Colonic mucosa (tissue), 4 donors: ENCODE measurements around the gene FBXW8. TPM values are rescaled to one million over a fixed set of nuclear protein-coding genes. Genes with fewer than 3 reads are reported as not detected.

Experiments used
- DNase-seq: peaks from one replicate; pipeline ENCODE4 v3.0.0-alpha.2; 2020
- H3K27ac ChIP-seq: fragments of 200-600 bp; one replicate; pipeline ENCODE4 v1.8.0; 2021
- H3K27me3 ChIP-seq: fragments of 200-600 bp; one replicate; pipeline ENCODE4 v1.8.0; 2021
- H3K36me3 ChIP-seq: fragments of 200-600 bp; one replicate; pipeline ENCODE4 v1.8.0; 2021
- H3K4me1 ChIP-seq: fragments of 200-600 bp; one replicate; pipeline ENCODE4 v1.8.0; 2021; ENCODE audit warnings: mild to moderate bottlenecking
- H3K4me3 ChIP-seq: fragments of 200-600 bp; one replicate; pipeline ENCODE4 v1.8.0; 2021
- H3K9ac ChIP-seq, 2 donors: one replicate each; pipeline ENCODE4 v1.7.0; 2013; ENCODE audit warnings: control low read depth in 2 of 2, low read depth in 2 of 2, low read length in 2 of 2
- H3K9me3 ChIP-seq: fragments of 200-600 bp; one replicate; pipeline ENCODE4 v1.8.0; 2021
- intact Hi-C: fragments of 100-400 bp; cut with DNase I; formaldehyde crosslinking; loops from one replicate; pipeline ENCODE4 v1.14.1; 2022
- total RNA-seq, 2 donors: library from RNA; stranded (reverse); fragmentation: NEBNext Ultra II Directional in 1 of 2; extraction: Animal tissue kit (Norgen Biotek cat#: 25700) in 1 of 2; gene quantifications; one replicate each; pipeline ENCODE4 v1.2.1, GENCODE V29; 2021
- TF ChIP-seq, protein P1 (sequence below): fragments of 200-600 bp; IDR thresholded peaks from one replicate; pipeline ENCODE4 v1.8.0; 2022; ENCODE audit warnings: antibody characterized with exemption, mild to moderate bottlenecking
- donor health status: healthy.
- donor health status: DM: no; HTN: no; CAD: no.
- donor health status: DM: no; HTN: no; CAD: no.

FBXW8 gene
- total RNA-seq, 2 donors from 2014 or later: 11.1 to 13.7 TPM

DNA sequence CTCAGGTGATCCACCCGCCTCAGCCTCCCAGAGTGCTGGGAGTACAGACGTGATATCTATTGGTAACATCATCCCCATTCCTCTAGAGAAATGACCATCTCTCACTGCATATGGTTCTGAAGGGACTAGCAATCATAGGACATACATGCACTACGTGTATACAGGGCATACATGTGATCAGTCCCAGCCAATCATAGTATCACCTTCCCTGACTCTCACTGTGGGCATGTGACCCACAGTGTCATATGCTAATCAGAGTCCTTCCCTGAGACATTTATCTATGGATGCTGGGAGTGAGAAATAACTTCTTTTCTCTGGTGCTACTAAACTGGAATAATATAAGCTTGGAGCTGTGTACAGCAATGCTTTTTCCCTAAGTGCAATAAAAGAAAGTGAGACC lies 12.1 kb upstream of the FBXW8 start:
- TF ChIP-seq, protein P1, sequence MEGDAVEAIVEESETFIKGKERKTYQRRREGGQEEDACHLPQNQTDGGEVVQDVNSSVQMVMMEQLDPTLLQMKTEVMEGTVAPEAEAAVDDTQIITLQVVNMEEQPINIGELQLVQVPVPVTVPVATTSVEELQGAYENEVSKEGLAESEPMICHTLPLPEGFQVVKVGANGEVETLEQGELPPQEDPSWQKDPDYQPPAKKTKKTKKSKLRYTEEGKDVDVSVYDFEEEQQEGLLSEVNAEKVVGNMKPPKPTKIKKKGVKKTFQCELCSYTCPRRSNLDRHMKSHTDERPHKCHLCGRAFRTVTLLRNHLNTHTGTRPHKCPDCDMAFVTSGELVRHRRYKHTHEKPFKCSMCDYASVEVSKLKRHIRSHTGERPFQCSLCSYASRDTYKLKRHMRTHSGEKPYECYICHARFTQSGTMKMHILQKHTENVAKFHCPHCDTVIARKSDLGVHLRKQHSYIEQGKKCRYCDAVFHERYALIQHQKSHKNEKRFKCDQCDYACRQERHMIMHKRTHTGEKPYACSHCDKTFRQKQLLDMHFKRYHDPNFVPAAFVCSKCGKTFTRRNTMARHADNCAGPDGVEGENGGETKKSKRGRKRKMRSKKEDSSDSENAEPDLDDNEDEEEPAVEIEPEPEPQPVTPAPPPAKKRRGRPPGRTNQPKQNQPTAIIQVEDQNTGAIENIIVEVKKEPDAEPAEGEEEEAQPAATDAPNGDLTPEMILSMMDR: no peak
- DNase-seq: no peak
- Histone ChIP-seq H3K9me3 (no peaks in the 10 kb centered on the region), H3K27ac (no peak overlapping the region), H3K4me3 (no peak overlapping the region), H3K9ac (no peak overlapping the region), H3K4me1 (no peaks in the 10 kb centered on the region), H3K36me3 (no peaks in the 10 kb centered on the region), H3K27me3 (no peaks in the 10 kb centered on the region)
- intact Hi-C loops: no loop called here

DNA sequence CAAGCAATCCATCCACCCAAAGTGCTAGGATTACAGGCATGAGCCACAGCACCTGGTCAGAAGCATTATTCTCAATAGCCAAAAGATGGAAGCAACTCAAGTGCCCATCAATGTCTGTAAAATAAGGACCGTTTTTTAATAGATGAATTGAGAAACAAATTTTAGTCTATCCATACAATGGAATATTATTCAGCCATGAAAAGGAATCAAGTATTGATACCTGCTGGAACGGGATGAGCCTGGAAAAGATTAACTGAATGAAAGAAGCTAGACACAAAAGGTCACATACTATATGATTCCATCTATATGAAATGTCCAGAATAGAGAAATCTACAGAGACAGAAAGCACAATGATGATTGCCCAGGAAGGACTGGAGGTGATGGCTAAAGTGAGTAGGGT lies 9.1 kb upstream of the FBXW8 start:
- no peaks in the 10 kb centered on the region for H3K9me3 ChIP-seq
- H3K9ac ChIP-seq: no peak overlapping the region
- H3K27ac ChIP-seq: no peak overlapping the region
- no peaks in the 10 kb centered on the region for H3K27me3 ChIP-seq
- H3K4me3 ChIP-seq: no peak overlapping the region
- TF ChIP-seq, protein P1: no peak
- no peaks in the 10 kb centered on the region for H3K36me3 ChIP-seq
- no peaks in the 10 kb centered on the region for H3K4me1 ChIP-seq
- intact Hi-C loops: no loop called here
- DNase-seq: no peak

DNA sequence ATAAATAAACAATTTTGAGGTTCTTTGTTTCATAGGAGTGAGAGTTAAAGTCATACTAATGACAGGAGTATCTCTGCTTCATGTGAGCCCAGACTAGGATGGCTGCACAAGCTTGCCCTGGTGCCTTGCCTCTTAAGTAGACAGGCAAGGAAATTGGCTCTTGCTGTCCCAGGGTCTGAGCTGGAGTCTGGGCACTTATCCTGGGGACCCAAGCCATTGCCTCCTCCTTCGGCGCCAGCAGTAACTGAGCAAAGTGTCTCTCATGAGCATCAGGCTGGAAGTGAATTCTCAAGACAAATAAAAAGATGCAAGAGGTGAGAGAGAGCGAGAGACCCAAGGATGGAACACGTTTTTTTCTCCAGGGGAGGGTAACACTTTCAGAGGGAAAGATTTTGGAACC lies 6.9 kb upstream of the FBXW8 start:
- TF ChIP-seq, protein P1: no peak
- intact Hi-C loops: no loop called here
- Histone ChIP-seq H3K9ac (no peak overlapping the region), H3K27me3 (no peaks in the 10 kb centered on the region), H3K9me3 (no peaks in the 10 kb centered on the region), H3K4me3 (no peak overlapping the region), H3K36me3 (no peaks in the 10 kb centered on the region), H3K27ac (no peak overlapping the region), H3K4me1 (no peaks in the 10 kb centered on the region)
- no peak for DNase-seq

- no peaks in the 10 kb centered on the region for H3K36me3 ChIP-seq
- no peak overlapping the region for H3K4me3 ChIP-seq
- no peak overlapping the region for H3K9ac ChIP-seq
- no peak for DNase-seq
- TF ChIP-seq, protein P1: no peak
- intact Hi-C loops: no loop called here
- no peaks in the 10 kb centered on the region for H3K4me1 ChIP-seq
- H3K27me3 ChIP-seq: no peaks in the 10 kb centered on the region
- H3K9me3 ChIP-seq: no peaks in the 10 kb centered on the region
- no peak overlapping the region for H3K27ac ChIP-seq
These were observed 4.5 kb upstream of the FBXW8 start for GRCh38 chr12:116906285-116906684.

GRCh38 chr12:116910280-116910644 lies 488 bp upstream of the FBXW8 start:
- TF ChIP-seq, protein P1: no peak
- H3K4me1 ChIP-seq: no peaks in the 10 kb centered on the region
- peak overlapping the region in 1 of 2 donors; percentile 49 for H3K9ac ChIP-seq
- H3K27ac ChIP-seq: no peak overlapping the region
- DNase-seq: no peak
- no peaks in the 10 kb centered on the region for H3K9me3 ChIP-seq
- intact Hi-C loops: no loop called here
- peak overlapping the region; percentile 90 for H3K4me3 ChIP-seq
- no peaks in the 10 kb centered on the region for H3K27me3 ChIP-seq
- H3K36me3 ChIP-seq: no peaks in the 10 kb centered on the region

- H3K4me3 ChIP-seq: no peak overlapping the region
- no peak for DNase-seq
- no peak overlapping the region for H3K27ac ChIP-seq
- H3K36me3 ChIP-seq: no peaks in the 10 kb centered on the region
- H3K4me1 ChIP-seq: peaks cover 11% of the 10 kb centered on the region
- H3K27me3 ChIP-seq: no peaks in the 10 kb centered on the region
- intact Hi-C loops: no loop called here
- TF ChIP-seq, protein P1: no peak
- H3K9ac ChIP-seq: no peak overlapping the region
- H3K9me3 ChIP-seq: no peaks in the 10 kb centered on the region
These were observed 4.6 kb downstream of the FBXW8 start for GRCh38 chr12:116915326-116915725.
